ENCODE data around the gene PDLIM1.

Gene PDLIM1

GRCh38 chr10:95275726-95276366 is 15.0 kb downstream of the PDLIM1 start:
- no peak overlapping the region for H3K27ac ChIP-seq
- no peak for TF ChIP-seq CTCF (IDR thresholded peaks at IDR 0.05)
- no peak for TF ChIP-seq ZFX (IDR thresholded peaks at IDR 0.05; ENCODE audit: borderline replicate concordance)

DNA sequence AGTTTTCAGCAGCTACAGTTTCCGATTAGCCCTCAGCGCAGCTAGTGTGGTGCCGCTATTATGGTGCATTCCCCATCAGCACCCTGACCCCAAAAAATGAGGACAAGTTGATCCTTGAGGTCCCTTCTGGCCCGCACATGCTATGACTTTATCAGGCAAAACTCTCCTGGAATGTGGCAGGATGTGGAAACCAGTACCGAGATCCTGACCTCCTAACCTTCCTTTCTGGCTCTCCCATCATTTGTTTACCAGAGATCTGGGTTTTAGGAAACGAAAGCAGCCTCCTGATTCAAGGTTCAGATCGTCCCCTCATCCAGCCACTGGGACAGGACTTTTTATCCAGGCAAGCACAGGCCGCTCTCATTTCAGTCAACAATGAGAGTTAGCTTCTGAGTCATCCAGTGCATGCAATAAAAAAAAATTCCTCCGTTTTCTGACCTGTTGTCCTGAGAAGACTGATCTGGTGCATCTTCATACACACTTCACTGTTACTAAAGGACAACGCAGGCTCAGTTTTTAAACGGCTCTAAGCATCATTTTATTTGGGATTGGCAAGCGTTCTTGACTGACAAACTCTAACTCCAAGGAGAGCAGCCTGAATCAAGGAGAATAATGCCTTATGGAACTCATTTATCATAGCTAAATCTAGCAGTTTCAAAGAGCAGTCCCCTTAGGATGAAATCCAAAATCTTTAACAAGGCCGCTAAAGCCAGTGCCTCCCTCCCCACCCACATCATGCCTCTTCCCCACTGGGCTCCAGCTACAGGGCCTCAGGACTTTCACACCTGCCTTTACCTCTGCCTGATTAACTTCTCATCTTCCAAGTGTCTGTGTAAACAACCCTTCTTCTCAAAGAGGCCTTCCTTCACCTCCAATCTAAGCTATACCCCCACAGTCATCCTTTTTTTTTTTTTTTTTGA is 17.1 kb downstream of the PDLIM1 start:
- no peak overlapping the region for H3K27ac ChIP-seq

DNA sequence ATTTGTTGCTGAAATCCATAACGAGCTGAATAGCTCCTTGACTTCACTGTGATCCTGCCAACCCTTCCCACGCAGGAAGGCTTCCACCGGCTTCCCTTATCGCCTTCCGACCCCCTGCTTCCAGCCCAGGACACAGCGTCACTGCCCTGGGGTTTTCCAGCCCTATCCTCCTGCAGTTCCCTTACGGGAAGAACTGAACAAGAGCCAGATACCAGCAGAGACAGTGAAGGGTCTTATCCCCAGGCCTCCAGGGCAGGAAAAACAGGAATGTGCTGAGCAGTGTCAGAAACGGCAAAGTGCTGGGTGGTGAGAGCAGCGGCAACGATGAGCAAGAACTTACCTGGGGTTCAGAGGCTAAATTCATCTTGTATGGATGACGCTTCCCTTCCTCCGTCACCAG is 22.4 kb downstream of the PDLIM1 start:
- TF ChIP-seq ZFX (IDR thresholded peaks at IDR 0.05; ENCODE audit: borderline replicate concordance) = no peak
- no peak for TF ChIP-seq CTCF (IDR thresholded peaks at IDR 0.05)
- no peak overlapping the region for H3K27ac ChIP-seq

More for the DNA sequence above, 17.1 kb downstream of the PDLIM1 start:
- TF ChIP-seq CTCF (IDR thresholded peaks at IDR 0.05) = no peak
- TF ChIP-seq ZFX (IDR thresholded peaks at IDR 0.05; ENCODE audit: borderline replicate concordance) = no peak

- TF ChIP-seq CTCF (IDR thresholded peaks at IDR 0.05) = no peak
- TF ChIP-seq ZFX (IDR thresholded peaks at IDR 0.05; ENCODE audit: borderline replicate concordance) = no peak
- H3K27ac ChIP-seq = no peak overlapping the region
Measured at GRCh38 chr10:95267251-95267650, 23.6 kb downstream of the PDLIM1 start.

DNA sequence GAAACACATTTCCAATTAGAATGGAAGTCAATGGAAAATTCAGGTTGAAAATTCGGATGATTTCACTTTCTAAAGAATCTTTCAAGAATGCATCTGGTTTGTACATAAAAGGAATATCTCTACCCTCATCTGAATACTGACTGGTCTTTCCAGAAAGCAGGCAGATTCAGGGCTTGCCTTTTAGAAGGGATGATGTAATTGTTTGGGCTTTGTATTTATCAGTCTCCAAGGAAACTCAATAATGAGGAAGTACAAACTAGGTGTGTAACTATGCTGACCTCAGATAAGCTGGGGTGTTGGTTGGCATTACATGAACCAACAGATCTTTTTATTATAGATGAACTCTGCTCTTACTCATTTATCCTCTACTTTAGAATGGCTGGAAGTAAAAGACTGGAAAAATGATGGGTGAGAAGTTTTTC is 24.1 kb downstream of the PDLIM1 start:
- no peak overlapping the region for H3K27ac ChIP-seq

GRCh38 chr10:95265572-95265971 is 25.2 kb downstream of the PDLIM1 start:
- no peak overlapping the region for H3K27ac ChIP-seq
- TF ChIP-seq ZFX (IDR thresholded peaks at IDR 0.05; ENCODE audit: borderline replicate concordance) (no peak), CTCF (IDR thresholded peaks at IDR 0.05) (no peak)

More for the DNA sequence above, 24.1 kb downstream of the PDLIM1 start:
- TF ChIP-seq CTCF (IDR thresholded peaks at IDR 0.05) (no peak), ZFX (IDR thresholded peaks at IDR 0.05; ENCODE audit: borderline replicate concordance) (no peak)
